Fibroblast of skin of right biceps (primary cell): ENCODE results near the gene PAGE2.
A peak's percentile ranks its signal among the peaks of the same experiment; 100 is the strongest.
"Not testable (repeated sequence)": the region's sequence is repeated elsewhere in the genome, so short reads cannot be mapped to it uniquely, and the experiment has no call there.

Experiments used
- DNase-seq: peaks from one replicate; pipeline ENCODE4 v3.0.0-alpha.2; 2013

PAGE2 gene

GRCh38 chrX:55088795-55089489, at the start of gene PAGE2:
Gene PAGE2, plus strand, starts transcription at chrX:55089018. Its CDS starts 1,003 bp downstream, at chrX:55090021.
- DNase-seq: no peak

DNA sequence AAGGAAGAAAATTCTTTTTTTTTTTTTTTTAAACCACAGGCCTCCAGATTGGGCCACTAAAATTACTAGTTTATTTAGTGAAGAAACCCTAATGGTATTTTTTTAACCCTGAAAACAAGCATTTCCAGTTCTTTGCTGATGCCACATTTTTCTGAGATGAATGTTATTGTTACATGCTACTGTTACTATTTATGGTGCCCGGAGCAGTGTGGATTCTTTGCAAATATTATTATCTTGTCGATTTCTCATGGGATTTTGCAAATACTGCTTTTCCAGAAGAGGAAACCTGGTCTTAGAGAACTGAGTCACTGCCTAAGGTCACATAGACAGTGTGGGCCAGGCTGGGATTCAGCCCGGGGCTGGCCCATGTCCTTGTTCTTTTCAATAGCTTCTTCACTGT, 49.3 kb upstream of the PAGE2 start:
- DNase-seq: peak; percentile 4

DNA sequence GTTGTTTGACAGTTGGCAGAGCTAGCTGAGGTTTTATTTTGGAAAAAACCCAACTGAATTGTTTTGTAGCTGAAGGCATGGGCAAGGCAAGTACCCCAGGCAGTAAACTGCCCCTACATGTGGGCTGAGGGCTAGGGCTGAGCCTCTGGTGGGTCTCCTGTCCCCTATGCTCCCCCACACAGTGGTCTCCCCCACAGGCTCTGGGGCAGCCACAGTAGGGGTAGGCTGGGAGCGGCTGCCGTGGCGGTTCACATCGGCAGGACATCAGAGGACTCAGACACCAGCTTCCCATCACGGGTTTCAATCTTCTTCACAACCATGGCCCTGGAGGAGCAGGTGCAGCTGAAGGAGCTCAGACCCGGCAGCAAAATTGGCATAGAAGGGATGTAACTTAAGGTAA, 47.3 kb upstream of the PAGE2 start:
- no peak for DNase-seq

- not testable (repeated sequence) for DNase-seq
Measured at GRCh38 chrX:55050599-55050998, 38.2 kb upstream of the PAGE2 start.

DNA sequence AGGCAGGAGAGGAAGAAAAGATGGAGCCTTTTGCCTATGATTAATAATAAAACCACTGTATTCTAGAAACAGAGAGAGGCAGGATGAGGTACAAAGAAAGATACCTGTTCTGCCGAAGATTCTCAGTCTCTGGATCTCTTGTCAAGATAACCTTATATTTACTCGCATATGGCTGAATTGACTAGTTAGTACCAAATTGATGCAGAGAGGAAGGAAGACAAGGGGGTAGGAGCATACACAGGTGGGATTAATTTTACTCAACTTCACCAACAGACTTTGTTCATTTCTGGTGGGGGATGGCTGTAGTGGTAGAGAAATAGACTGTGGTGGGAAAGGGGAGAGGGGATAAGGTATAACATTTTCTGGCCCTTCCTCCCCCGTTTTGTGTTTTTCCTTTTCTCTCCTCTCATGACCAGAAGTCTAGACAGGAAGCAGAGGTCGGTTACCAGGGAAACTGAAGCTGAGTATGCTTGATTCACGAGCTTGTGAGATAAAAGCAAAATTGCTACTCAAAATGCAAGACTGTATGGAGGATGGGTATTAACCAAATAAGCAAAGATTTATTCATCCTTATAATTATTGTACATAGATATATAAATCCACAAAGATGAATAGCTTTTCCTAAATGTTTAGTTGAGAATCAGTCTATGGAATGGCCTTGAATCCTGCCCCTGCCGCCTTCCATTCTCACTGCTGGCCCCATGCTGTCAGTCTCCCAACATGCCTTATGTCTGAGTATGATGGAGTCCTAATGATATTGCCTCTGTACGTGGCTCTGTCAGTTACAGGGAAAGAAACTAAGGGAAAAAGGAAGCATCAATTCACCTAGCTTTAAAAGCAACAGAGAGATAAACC, 31.8 kb upstream of the PAGE2 start:
- DNase-seq: peak; percentile 16

DNA sequence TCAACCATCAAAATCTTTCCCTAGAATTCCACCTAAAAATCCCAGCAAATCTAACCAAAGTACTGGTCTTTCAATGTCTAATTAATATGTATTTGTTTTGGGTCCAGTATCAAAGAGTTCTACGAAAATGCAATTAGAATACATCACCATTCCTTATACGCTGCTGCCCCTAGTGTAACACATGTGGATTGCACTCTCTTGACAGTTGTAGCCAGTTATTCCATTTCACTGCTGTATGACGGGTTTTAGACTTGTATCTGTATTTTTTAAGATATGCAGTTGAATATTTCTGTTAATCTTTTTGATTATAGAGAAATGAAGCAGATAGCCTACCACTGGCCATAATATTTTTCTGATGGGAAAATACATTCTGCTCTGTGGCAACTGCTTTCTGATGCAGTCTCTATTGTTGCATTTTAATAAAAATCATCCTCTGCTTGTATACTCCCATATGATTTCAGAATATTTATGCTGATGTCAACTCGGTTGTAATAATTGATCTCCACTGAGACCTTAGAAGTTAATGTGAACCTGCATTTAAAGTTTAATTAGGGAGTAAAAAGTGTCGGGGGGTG, 31.1 kb upstream of the PAGE2 start:
- DNase-seq: peak; percentile 8

GRCh38 chrX:55067180-55067579, 21.6 kb upstream of the PAGE2 start:
- not testable (repeated sequence) for DNase-seq

DNA sequence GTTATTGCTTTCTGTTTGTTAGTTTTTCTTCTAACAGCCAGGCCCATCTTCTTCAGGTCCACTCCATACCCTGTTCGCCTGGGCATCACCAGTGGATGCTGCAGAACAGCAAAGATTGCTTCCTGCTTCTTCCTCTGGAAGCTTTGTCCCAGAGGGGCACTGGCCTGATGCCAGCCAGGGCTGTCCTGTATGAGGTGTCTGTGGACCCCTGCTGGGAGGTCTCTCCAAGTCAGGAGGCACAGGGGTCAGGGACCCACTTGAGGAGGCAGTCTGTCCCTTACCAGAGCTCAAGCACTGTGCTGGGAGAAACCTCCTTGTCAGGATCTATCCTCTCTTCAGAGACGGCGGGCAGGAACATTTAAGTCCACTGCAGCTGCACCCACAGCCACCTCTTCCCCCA, 16.5 kb upstream of the PAGE2 start:
- no peak for DNase-seq

DNA sequence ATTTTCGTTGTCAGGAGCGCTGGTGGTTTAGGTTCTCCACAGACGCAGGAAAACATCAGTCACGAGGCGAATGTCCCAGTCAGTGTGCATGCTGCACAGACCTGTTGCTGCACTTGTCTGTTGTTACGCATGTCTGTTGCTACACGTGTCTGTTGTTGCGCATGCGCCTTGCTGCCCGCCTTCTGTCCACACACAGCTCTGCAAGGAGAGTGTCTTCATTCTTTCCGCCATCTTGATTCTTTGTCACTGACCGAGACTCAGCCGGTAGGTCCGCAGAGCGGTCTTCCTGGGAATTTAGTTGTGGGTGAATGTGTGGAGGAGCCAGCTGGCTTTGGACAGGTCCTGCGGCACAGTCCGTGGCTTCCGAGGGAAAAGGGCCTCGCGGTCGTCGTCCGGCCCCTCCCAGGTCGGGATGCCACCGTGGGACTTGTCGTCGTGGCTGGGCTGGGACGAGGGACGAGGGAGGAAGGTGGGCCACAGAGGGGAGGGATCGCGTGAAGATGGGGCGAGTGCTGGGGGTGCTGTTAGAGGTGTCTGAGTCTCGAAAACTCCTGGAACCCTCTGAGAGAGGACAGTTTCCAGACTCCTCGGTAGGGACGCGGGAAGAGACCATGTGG, 13.9 kb upstream of the PAGE2 start, which contains the start of gene PAGE2B:
Gene PAGE2B, plus strand, starts transcription at position 180 of the 617 bp plus-strand sequence. CDS start 1,012 bp downstream, outside the sequence.
- no peak for DNase-seq

GRCh38 chrX:55098691-55099090, 9.9 kb downstream of the PAGE2 start:
- no peak for DNase-seq

- DNase-seq: no peak
Measured at GRCh38 chrX:55099162-55099561, 10.3 kb downstream of the PAGE2 start.

GRCh38 chrX:55102754-55103153, 13.9 kb downstream of the PAGE2 start:
- no peak for DNase-seq

- no peak for DNase-seq
Measured at GRCh38 chrX:55107262-55107661, 18.4 kb downstream of the PAGE2 start.

DNA sequence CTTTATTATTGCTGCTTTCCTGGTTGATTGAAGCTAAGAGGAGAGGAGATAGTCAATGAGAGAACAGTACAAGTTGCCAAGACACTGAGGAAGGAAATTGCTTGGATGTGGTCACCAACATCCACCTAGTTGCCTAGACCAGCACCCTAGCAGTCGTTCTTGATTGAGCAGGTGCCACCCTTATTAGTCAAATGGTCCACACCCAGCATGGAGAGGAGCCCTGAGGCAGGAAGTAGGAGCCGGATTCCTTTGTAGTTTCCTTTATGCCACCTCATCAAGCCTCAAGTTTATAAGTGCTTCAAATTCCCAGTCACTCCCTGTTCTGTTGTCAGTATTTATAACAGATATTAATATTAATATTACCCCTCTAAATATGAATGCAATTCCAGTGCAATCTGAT, 19.1 kb downstream of the PAGE2 start:
- no peak for DNase-seq

DNA sequence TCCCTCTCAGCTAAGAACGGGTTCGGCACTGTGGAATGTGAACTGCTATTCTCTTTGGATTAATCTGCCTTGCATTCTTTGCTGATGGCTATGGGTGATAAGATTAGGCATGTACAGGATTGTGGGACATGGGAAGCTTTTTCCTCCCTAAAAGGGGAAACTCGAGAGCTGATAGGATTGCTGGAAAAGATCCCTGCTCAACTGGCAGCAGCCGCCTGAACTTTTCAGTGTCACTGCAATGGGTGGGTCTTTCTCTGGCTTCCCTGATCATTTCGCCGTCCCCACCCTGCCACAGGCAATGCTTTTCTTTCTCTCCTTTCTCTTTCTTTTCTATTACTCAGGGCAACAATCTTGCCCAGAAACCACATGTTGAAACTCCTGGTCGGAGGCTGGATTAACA, 20.5 kb downstream of the PAGE2 start:
- DNase-seq: no peak

DNA sequence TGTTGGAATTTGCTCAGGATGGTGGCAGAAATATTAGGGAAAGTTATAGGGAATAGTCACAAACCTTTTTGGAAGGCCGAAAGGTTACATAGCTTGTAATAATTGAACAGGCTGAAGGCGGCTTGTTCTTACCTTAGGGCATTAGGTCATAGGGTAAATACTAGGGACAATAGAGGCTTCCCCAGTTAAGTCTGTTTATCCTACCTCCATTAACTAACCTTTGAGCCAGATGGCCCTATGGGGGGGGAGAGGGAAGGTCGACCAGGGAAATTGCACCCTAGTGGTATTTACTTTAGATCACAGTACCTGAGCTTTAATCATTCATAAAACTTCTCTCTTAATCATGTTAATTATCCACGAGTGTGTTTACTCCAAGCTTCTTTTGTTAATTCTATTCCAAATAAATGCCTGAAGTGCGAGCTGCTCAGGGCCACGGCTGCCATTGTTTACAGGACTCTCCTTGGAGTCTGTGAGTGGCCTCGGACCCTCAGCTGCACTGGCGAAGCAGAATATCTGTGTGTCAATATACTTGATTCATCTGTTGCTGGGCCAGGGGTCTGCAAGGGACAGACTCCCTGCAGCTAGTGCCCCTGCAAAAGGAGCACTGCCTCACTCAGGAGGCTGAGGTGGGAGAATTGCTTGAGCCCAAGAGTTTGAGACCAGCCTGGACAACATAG, 22.9 kb downstream of the PAGE2 start:
- no peak for DNase-seq

DNA sequence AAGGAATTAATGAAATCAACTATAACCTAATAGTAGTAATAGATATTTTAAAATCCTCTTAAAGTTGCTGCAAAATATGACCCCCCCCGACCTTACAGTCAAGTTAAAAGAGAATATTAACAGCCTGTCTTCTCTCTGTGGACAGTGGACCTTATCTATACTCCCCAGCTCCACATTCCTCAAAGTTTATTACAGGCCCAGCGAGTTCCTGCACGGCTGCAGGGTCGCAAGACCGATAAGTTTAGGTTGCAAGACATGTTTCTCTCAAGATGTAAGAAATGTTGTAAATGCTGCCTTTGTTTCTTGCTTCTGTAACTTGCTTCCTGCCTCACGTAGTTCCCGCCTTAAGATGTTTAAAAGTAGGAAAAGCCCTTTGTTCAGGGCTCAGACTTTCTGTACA, 27.8 kb downstream of the PAGE2 start:
- not testable (repeated sequence) for DNase-seq

DNA sequence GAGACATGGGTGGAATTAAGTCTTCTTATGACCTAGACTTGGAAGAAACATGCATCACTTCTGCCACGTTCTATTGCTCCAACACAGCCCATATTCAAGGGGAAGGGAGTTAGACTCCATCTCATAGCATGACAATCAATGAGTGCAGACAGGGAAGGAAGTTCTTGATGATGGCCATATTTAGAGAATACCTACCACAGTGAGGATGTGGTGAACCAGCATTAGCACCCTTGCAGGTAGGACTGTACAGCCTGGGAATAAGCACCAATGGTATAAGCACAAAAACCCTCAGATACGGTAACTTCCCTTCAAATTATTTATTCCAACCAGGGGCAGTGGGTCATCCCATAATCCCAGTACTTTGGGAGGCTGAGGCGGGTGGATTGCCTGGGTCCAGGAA, 29.8 kb downstream of the PAGE2 start:
- no peak for DNase-seq

- DNase-seq: no peak
Measured at GRCh38 chrX:55119271-55119670, 30.5 kb downstream of the PAGE2 start.

- DNase-seq: peak; percentile 10
Measured at GRCh38 chrX:55119712-55120111, 30.9 kb downstream of the PAGE2 start.

- DNase-seq: no peak
Measured at GRCh38 chrX:55120761-55121358, 32.0 kb downstream of the PAGE2 start.

DNA sequence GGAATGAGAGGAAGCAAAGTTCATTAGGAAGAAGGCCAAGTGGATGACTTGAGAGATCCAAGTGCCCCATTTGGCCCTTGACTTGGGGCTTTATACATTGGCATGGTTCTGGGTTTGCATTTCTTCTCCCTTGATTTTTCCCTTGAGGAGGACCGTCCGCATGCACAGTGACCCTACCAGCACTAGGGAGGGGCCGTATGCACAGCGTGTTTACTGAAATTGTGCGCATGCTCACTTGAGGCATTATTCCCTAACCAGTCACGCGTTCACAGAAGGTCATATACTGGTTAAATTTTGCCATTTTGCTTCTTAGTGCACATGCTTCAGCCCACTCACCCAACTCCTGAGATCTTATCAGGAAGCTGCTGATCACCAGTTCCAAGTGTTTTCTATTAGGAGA, 35.1 kb downstream of the PAGE2 start:
- no peak for DNase-seq
